ENCODE measurements around the gene PNLIPRP3. TPM values are rescaled to one million over a fixed set of nuclear protein-coding genes. Genes with fewer than 3 reads are reported as not detected.

Gene PNLIPRP3
- not detected in 2 replicates for total RNA-seq

GRCh38 chr10:116427671-116428070, at the start of gene PNLIPRP3:
Gene PNLIPRP3 (plus strand): TSS chr10:116427847. CDS start chr10:116428013, 166 bp downstream.

Other genes with a start within 250 kb of the PNLIPRP3 start
- under 0.01 and 0.18 TPM in 2 replicates for gene GFRA1, start 154.6 kb upstream of the PNLIPRP3 start, total RNA-seq
- gene CCDC172, start 103.4 kb upstream of the PNLIPRP3 start, total RNA-seq, result not detected in 2 replicates
- not detected in 2 replicates for gene PNLIP, start 118.1 kb downstream of the PNLIPRP3 start, total RNA-seq
- not detected in 2 replicates for gene PNLIPRP1, start 163.1 kb downstream of the PNLIPRP3 start, total RNA-seq
- gene PNLIPRP2, start 193.1 kb downstream of the PNLIPRP3 start, total RNA-seq, result not detected in 2 replicates